GM23338 (cell line): ENCODE data around the gene TRA2B. TPM values are rescaled to one million over a fixed set of nuclear protein-coding genes. Genes with fewer than 3 reads are reported as not detected.

Experiments used
- CREB1 ChIP-seq: fragments of 250-450 bp; sonication (Bioruptor Pico); IDR thresholded peaks from 2 replicates; pipeline ENCODE4 v1.5.0; 2020; ENCODE audit warnings: low read depth, mild to moderate bottlenecking, moderate library complexity
- CTCF ChIP-seq, 2 experiments: fragments of 200-600 bp in 1 of 2; sonication (generic) in 1 of 2; conservative IDR thresholded peaks; 2 replicates each; pipeline versions ENCODE4 v1.5.1 to v1.6.1; 2016 to 2017; ENCODE audit warnings: antibody characterized with exemption in 2 of 2, low read depth in 2 of 2, mild to moderate bottlenecking in 2 of 2, moderate library complexity in 1 of 2
- ETS1 ChIP-seq: IDR thresholded peaks from 2 replicates; pipeline ENCODE4 v1.6.1; 2016; ENCODE audit warnings: antibody characterized with exemption
- EZH2phosphoT487 ChIP-seq: fragments of 200-600 bp; sonication (generic); IDR thresholded peaks from one replicate; pipeline ENCODE4 v1.8.1; 2018; ENCODE audit warnings: antibody characterized with exemption; ENCODE audit not compliant: unreplicated experiment
- JUNB ChIP-seq: IDR thresholded peaks from one replicate; pipeline ENCODE4 v1.6.1; 2016; ENCODE audit warnings: antibody characterized with exemption; ENCODE audit not compliant: unreplicated experiment
- NANOG ChIP-seq: IDR thresholded peaks from 2 replicates; pipeline ENCODE4 v1.6.1; 2016; ENCODE audit warnings: antibody characterized with exemption, borderline replicate concordance
- ZNF331 ChIP-seq: fragments of 250-450 bp; sonication (Bioruptor Pico); IDR thresholded peaks from 2 replicates; pipeline ENCODE4 v1.5.0; 2020; ENCODE audit warnings: low read depth, mild to moderate bottlenecking, moderate library complexity
- ZNF462 ChIP-seq: fragments of 250-450 bp; sonication (Bioruptor Pico); IDR thresholded peaks from 2 replicates; pipeline ENCODE4 v1.5.0; 2020; ENCODE audit warnings: mild to moderate bottlenecking, moderate library complexity
- polyA plus RNA-seq: library from polyadenylated mRNA; unstranded; fragments of >200 nt; fragmentation: Nextera tagmentation; extraction: Ambion mirVana; gene quantifications from 2 replicates; pipeline ENCODE4 v1.2.1, GENCODE V29; 2016
- total RNA-seq: library from RNA; depleted of rRNA; stranded (reverse); fragments of >200 nt; shearing (Covaris generic); gene quantifications from 2 replicates; pipeline ENCODE4 v1.2.3, GENCODE V29; 2014

TRA2B gene
- total and polyA plus RNA-seq, 2 experiments from 2014 or later = 360 to 602 TPM

GRCh38 chr3:185961675-185962232, 23.9 kb upstream of the TRA2B start (continued):
- TF ChIP-seq ZNF462 (CRISPR knock-in tag) (no peak), EZH2phosphoT487 (no peak), ZNF331 (CRISPR knock-in tag) (no peak), ETS1 (no peak), CTCF (conservative IDR thresholded peaks at IDR 0.05; ENCODE audit: low read depth in 2 of 2) (no peak), NANOG (no peak), JUNB (no peak), CREB1 (no peak)
